ENCODE measurements around the gene GYS1.

DNA sequence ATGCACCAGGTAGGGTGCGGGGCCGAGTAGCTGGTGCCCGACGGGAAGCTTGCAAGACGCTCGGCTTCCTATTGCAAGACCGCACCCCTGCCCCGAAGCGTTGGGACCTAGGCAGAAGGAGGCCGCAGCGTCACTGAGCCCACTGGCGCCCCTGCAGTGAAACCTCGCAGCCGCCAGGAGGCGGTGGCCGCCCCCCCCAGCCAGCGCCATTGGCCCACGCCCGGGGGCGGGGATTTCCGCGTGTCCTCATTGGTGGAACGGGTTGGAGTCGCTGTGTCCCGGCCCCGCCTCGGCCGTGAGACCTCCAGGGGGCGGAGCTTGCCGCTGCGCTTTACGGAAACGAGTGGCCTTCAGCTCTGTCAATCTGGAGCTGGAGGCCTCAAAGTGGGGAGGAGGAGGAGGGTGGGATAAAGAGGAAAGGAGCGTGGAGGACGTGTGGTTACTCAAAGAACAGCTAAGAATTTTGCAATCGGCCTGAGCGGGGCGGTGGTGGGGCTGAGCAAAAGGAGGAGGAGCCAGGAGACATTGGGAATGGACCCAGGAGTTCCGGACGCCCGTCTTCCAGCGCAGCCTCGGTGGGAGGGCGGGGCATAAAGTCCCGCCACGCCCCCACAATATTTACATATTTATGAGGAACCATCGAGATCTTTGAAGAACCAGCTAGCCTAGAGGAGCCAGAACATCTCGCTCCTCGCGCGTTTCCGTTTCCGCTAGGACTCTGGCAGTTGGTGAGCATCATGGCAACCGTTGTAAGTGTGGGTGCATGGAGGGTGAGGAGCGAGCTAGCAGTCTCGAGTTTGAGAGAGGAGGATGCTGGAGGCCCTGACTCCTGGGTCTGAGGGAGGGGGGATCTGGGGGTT lies at the start of gene GYS1, which contains the start of gene RUVBL2:
- TF ChIP-seq, protein P1, sequence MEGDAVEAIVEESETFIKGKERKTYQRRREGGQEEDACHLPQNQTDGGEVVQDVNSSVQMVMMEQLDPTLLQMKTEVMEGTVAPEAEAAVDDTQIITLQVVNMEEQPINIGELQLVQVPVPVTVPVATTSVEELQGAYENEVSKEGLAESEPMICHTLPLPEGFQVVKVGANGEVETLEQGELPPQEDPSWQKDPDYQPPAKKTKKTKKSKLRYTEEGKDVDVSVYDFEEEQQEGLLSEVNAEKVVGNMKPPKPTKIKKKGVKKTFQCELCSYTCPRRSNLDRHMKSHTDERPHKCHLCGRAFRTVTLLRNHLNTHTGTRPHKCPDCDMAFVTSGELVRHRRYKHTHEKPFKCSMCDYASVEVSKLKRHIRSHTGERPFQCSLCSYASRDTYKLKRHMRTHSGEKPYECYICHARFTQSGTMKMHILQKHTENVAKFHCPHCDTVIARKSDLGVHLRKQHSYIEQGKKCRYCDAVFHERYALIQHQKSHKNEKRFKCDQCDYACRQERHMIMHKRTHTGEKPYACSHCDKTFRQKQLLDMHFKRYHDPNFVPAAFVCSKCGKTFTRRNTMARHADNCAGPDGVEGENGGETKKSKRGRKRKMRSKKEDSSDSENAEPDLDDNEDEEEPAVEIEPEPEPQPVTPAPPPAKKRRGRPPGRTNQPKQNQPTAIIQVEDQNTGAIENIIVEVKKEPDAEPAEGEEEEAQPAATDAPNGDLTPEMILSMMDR (IDR thresholded peaks at IDR 0.05), result peak; percentile 99
- peak in 2 of 3 donors; percentile 65 to 79 for TF ChIP-seq POLR2AphosphoS5 (IDR thresholded peaks at IDR 0.05)

All from suprapubic skin (tissue), 3 donors.